GM21423 (cell line): ENCODE measurements around the gene MAGEA4.
"Not testable (repeated sequence)": the region's sequence is repeated elsewhere in the genome, so short reads cannot be mapped to it uniquely, and the experiment has no call there.

Source experiments
- ATAC-seq: cut with Tn5 transposase; IDR thresholded peaks from one replicate; pipeline ENCODE4 v1.9.1; 2021; ENCODE audit warnings: mild to moderate bottlenecking, moderate library complexity; ENCODE audit not compliant: unreplicated experiment

The MAGEA4 gene, protein sequence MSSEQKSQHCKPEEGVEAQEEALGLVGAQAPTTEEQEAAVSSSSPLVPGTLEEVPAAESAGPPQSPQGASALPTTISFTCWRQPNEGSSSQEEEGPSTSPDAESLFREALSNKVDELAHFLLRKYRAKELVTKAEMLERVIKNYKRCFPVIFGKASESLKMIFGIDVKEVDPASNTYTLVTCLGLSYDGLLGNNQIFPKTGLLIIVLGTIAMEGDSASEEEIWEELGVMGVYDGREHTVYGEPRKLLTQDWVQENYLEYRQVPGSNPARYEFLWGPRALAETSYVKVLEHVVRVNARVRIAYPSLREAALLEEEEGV

DNA sequence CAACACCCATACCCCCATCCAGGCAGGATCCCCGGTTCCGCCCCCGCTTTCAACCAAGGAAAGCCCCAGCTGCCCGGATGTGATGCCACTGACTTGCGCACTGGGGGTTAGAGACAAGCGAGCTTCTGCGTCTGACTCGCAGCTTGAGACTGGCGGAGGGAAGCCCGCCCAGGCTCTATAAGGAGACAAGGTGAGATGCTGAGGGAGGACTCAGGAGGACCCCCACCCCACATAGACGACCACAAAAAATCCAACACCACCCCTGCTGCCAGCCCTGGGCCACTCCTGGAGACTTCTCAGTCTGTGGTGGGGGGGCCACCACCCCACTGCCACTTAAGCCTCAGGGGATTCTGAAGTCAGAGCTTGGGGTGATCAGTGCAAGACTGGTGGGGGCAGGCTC lies at the start of gene MAGEA4:
Gene MAGEA4, plus strand, starts transcription at position 110 of the 400 bp plus-strand sequence. CDS start 10,776 bp downstream, outside the sequence.
- ATAC-seq: no peak

DNA sequence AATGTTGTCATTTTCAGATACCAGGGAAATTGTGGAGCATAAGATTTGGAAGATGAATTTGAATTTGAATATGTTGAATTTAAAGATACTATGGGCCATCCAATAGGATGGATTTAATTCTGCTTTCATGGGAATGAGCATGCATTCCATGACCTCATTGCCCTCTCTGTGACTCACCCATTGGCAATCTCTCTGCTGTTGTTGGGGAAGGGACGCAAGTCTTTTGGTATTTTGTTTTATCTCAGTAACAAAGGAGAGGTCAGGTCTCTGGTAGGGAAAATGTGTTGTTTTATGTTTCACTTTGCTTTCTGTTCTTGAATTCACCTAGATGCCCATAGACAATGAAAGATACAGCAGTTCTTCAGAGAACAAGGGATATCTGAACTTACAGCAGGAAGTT lies 42.1 kb upstream of the MAGEA4 start:
- ATAC-seq: no peak

DNA sequence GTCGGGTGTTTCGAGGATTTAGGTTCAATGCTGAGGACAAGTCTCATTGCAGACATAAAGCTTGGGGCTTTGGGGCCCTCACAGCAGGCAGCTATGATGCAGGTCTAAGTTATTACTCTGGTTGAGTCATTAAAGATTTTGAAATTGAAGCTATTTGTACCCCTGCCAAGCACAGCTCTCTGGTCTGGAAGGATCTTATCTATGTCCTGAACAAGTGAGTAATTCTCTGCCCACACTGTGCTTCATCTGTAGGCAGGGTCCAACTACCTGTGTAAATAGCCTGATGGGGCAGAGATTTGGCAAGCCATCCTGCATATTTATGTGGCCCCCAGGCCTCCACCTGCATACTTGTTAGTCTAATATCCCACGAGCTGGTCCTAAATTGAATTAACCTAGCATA lies 41.4 kb upstream of the MAGEA4 start:
- ATAC-seq: no peak

DNA sequence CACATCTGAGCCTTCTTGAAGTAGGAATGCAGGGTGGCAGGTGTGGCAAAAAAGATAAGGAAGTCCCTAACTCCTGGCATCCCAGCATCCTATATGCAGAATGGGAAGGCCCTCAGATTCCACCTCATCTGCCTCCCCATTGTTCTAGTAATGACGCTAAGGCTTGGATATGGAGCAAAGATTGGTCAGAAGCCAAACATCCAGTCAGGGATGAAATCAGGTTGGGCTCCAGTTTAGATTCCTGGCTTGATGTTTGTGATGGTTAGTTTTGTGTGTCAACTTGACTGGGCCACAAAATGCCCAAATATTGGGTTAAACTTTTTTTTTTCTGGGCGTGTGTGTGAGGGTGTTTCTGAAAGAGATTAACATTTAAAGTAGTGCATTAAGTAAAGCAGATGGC lies 39.6 kb upstream of the MAGEA4 start:
- no peak for ATAC-seq

DNA sequence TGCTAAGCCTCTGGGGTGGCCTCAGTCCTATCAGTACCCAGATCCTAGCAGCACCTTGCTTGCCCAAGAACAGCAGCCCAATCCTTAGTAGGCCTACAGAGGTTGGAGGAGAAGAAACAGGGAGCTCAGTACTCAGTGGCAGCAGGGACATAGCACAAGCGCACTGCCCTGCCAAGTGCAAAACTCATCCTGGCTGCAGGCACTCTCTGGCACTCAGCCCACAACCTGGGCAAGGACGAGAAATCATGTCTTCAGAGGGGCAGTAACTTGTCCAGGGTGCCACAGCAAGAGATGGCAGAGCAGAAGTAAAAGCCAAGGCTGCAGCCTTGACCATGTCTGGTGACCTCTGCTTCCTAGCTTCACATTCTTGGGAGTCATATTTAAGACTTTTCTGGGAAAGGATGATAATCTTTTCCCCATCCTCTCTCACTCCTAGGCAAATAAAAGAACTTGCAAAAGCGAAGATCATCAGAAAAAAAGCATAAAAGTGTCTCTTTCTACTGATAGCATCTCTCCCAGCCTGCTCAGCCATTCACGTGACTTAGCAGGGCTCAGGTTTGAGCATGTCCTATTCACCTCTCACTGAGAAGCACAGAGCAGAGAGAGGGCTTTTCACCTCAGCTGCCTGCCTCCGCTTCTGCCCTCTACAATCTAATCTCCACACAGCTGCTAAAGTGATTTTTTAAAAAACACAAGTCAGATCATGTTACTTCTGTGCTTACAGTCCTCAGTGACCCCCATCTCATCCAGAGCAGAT lies 37.2 kb upstream of the MAGEA4 start:
- ATAC-seq: no peak

DNA sequence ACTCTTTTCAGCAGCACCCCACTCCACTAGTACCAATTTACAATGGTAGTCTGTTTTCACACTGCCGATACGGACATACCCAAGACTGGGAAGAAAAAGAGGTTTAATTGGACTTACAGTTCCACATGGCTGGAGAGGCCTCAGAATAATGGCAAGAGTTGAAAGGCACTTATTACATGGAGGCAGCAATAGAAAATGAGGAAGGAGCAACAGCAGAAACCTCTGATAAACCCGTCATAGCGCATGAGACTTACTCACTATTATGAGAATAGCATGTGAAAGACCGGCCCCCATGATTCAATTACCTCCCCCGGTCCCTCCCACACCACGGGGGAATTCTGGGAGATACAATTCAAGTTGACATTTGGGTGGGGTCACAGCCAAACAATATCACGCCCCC lies 34.1 kb upstream of the MAGEA4 start:
- no peak for ATAC-seq

DNA sequence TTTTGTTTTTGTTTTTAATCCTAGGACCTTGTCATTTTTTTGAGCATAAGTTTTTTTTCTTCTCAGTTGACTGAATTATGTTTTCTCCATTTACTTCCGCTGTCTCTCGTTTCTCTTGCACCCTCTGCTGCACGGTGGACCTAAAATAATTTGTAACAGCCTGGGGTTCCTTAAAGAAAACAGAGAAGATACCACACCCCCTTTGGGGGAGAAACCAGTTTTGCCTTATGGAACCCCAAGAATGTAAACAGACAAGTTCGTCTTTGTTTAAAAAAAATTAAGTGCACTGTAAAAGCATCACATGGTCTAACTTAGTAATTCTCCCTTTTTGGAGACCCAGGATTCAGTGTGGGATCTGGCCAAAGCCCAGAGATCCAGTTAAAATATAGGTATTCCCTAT lies 32.8 kb upstream of the MAGEA4 start:
- ATAC-seq: no peak

DNA sequence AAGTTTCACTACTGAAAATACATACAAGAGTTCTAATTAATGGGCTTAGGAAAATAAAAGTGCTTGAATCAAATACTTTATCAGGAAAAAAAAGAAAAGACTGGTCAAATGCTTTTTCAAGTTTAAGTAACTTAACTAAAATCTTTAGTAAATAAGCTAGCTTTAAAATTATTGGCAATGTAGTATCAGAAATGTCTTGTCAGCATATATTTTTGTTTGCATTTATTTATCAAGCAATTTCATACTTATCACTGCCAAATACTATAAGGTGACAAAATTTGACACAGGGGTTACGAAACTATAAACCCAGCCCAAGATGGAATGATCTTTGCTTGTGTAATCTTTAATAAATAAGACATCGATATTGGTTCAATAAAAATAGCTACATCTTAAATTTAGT lies 31.8 kb upstream of the MAGEA4 start:
- no peak for ATAC-seq

DNA sequence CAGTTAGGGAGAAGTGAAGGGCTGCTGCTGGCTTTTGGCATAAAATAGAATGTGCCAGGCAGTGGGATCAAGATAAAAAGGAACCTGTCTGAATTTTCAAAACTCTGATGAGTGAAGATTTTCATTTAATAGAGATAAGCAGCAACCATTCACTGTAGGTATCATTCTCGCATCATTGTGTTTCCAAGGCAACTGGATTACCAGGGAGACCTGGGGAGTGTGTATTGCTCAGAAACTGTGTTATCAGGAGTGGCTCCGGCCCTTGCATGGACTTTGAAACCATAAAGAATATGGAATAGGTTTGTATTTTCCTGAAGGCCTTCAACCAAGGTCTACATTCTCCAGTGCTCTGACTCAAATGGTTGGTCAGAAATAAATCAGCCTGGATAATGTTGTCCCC lies 23.3 kb upstream of the MAGEA4 start:
- no peak for ATAC-seq

DNA sequence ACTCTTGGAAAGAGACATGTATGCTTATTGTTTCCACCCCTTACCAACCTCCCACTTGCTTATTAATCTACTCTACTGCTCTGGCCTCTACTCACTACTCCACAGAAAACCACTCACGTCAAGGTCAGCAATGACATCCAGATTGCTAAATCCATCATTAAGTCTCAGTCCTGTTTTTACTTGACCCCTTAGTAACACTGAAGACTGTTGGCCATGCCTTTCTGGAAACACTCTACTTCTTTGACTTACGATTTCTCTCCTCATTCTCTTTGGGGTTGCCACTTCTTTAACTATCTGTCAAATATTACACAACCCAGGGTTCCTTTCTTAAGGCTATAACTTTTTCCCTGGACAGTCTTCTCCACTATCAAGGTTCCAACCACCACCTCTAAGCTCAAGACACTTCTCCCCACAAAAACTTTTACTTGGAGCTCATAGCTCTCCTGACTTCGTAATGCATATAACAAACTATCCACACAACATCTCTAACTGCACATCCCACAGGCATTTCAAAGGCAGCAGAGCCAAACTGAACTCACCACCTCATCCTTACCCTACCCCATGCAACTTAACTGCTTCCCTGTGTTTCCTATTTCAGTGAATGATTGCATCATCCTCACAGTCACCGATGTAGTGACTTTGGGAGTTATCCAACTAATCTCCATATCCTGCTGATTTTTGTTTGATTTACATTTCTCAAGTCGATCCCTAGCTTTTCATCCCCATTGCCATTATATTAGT lies 15.8 kb upstream of the MAGEA4 start:
- ATAC-seq: no peak

DNA sequence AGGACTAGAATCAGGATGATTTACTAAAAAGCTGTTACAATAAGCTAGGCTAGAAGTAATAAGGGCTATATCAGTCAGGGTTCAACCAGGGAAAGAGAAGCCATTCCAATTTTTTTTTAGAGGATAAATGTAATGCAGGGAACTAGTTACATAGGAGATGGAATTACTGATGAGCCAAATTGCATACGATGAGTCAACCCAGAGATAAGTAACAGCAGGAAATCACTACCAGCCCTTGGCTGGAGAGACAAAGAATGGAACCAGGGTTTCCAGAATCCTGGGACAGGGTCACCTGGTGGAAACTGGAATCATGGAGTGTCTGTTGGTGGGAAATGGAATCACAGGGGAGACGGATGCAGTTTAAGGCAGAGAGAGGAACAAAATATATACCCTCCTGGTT lies 13.1 kb upstream of the MAGEA4 start:
- no peak for ATAC-seq

DNA sequence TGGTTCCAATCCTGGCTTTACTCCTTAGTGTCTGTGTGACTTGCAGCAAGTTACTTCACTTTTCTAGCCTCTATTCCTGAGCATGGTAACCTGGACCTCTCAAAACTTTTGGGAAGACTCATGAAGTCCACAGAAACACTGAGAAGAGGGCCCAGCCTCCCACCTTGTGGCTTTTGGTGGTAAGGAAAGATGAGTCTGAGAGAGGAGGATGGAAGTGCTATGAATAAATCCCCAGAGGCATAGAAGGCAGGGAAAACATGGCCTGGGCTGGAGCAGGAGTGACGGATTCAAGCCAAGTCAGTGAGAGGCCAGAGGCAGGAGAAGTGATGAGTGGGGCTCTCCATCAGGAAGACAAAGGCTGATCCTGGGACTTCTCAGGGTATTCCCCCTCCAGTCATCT lies 10.9 kb upstream of the MAGEA4 start:
- no peak for ATAC-seq

DNA sequence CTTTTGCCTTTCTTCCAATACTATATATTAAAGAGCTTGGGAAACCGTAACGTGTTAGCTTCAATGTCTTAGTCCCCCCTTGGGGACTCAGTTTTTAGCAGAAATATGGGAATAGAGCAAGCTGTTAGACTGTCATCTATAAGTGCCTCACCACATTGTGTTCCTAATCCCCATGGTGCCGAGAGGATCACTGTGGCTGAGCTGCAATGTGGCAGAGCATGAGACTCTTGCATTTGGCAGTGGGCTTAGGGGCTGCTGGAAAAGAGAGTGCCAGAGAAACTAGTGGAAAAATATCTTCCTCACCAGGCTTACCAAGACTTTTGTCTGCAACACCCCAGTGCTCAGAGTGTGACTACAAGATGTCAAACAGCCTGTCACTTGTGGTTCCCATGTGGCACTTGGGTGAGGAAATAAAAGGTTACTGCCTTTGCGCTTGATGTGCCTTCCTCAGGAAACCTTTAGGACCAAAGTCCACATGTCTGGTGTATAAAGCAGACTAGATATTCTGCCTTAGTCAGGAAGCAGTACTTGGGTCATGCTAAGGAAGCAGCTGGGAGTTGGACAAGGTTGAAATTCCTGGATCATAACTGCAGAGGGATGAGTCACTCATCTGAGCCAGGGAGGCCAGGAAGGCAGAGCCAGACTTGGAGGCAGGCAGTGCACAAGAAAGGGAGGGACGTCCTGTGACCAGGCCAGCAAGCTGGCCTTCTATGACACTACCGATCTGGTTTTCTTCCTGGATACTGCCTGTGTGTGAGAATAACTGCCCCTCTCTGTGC lies 9.7 kb upstream of the MAGEA4 start:
- ATAC-seq: no peak

DNA sequence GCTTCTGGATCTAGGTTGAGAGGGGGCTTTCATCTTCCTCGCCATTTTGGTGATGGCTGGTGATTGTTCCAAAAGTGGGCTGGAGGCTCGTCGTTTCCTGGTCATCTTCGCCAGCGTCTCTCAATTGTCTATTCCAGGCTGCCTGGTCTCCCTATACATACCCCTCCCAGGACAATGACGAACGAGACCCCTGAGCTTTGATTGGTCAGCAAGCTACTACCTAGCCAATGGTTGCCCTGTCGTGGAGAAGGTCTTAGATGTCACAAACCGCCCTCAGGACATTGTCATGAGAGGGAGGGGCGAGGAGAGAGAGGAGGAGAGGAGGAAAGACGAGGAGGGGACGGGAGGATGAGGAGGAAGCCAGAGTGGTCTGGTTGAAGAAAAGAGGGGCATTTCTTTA lies 7.7 kb upstream of the MAGEA4 start:
- no peak for ATAC-seq

DNA sequence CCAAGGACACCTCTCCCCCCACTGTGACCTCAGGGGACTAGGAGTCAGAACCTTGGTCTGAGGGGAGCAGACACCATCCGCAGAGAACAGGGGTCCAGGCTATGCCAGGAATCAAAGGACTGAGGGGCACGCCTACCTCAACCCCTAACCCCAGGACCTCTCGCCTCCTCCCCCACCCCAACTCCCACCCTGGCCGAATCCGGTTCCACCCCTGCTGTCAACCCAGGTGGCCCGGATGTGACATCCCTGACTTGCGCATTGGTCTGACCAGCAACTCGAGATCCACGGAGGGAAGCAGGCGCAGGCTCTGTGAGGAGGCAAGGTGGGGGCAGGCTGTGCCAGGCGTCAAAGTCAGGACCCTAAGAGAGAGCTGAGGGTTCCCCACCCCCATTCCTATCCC lies 468 bp upstream of the MAGEA4 start:
- no peak for ATAC-seq

DNA sequence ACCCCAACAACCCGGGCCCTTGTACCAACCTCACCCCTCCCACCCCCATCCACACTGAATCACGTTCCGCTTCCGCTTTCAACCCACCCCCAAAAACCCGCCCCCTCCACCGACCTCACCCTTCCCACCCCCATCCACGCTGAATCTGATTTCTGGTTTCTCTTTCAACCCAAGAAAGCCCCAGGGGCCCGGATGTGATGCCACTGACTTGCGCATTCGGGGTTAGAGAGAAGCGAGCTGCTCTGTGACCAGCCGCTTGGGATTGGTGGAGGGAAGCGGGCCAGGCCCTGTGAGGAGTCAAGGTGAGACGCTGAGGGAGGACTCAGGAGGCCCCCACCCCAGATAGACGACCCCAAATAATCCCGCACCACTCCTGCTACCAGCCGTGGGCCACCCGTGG lies 6.0 kb downstream of the MAGEA4 start:
- not testable (repeated sequence) for ATAC-seq

DNA sequence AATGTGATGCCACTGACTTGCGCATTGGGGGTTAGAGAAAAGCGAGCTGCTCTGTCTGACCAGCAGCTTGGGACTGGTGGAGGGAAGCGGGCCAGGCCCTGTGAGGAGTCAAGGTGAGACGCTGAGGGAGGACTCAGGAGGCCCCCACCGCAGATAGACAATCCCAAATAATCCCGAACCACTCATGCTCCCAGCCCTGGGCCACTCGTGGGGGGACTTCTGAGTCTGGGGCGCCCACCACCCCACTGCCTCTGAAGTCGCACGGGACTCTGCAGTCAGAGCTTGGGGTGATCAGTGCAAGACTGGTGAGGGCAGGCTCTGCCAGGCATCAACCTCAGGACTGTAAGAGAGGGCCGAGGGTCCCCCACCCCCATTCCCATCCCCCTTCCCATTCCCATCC lies 6.9 kb downstream of the MAGEA4 start:
- no peak for ATAC-seq

DNA sequence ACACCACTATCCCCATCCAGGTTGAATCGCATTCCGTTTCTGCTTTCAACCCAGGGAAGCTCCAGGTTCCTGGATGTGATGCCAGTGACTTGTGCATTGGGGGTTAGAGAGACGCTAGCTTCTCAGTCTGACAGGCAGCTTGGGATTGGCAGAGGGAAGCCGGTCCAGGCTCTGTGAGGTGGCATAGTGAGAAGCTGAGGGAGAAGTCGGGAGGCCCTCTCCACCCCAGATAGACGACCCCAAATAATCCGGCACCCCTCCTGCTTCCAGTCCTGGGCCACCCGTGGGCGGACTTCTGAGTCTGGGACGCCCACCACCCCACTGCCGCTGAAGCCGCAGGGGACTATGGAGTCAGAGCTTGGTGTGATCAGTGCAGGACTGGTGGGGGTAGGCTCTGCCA lies 7.4 kb downstream of the MAGEA4 start:
- ATAC-seq: no peak

DNA sequence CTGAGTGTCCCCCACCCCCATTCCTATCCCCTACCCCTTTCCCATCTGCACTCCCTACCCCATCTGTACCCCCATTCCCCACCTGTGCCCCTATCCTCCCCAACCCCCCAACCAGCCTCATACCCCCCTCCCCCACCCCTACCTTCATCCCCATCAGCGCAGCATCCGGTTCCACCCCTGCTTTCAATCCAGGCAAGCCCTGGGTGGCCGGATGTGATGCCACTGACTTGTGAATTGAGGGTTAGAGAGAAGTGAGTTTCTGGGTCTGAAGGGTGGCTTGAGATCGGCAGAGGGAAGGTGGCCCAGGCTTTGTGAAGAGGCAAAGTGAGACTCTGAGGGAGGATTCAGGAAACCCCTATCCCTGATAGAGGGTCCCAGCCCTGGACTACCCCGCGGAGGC lies 7.8 kb downstream of the MAGEA4 start:
- ATAC-seq: no peak

DNA sequence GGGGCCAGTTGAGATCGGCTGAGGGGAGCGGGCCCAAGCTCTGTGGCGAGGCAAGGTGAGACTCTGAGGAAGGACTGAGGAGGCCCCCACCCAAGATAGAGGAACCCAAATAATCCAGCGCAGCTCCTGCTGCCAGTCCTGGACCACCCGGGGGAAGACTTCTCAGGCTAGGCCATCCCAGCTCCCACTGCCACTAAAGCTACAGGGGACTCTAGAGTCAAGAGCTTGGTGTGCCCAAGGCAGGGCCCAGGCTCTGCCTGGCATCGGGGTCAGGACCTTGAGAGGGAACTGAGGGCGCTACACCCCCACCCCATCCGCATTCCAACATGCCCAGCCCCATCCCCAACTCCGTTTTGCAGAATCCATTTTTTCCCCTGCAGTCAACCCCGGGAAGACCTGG lies 8.6 kb downstream of the MAGEA4 start:
- ATAC-seq: no peak

DNA sequence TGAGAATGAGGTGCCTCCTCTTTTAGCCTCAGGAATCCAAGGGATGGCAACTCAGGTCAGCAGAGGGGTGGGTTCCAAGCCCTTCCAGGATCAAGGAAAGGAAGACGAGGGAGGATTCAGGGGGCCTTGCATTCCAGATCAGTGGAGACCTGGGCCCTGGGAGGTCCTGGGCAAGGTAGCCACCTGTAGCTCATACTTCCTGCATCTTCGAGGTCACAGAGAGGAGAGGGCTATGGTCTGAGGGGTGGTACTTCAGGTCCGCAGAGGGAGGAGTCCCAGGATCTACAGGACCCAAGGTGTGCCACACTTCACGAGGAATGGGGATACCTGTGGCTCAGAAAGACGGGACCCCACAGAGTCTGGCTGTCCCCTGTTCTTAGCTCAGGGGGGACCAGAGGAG lies 9.2 kb downstream of the MAGEA4 start:
- no peak for ATAC-seq
